Left lung (tissue), 10 donors: ENCODE results near the gene RYR3. TPM values are rescaled to one million over a fixed set of nuclear protein-coding genes. Genes with fewer than 3 reads are reported as not detected.

Experiments
- ATAC-seq: fragments of 200-7000 bp; cut with Tn5 transposase; one replicate; pipeline ENCODE4 v1.9.1; 2020; ENCODE audit warnings: moderate library complexity
- DNase-seq, 4 donors: peaks; one replicate each; pipeline ENCODE4 v3.0.0-alpha.2; 2013 to 2020
- H3K27ac ChIP-seq, 2 donors: fragments of 200-600 bp; sonication (generic) in 1 of 2; one replicate each; pipeline versions ENCODE4 v1.5.0 to v1.8.0; 2020 to 2021
- H3K27me3 ChIP-seq, 2 donors: fragments of 200-600 bp; sonication (generic) in 1 of 2; one replicate each; pipeline versions ENCODE4 v1.5.0 to v1.8.0; 2020 to 2021
- H3K36me3 ChIP-seq, 2 donors: fragments of 200-600 bp; sonication (generic) in 1 of 2; one replicate each; pipeline versions ENCODE4 v1.5.0 to v1.8.0; 2020 to 2021
- H3K4me1 ChIP-seq, 2 donors: fragments of 200-600 bp; one replicate each; pipeline ENCODE4 v1.8.0; 2021
- H3K4me3 ChIP-seq, 2 donors: fragments of 200-600 bp; sonication (generic) in 1 of 2; one replicate each; pipeline versions ENCODE4 v1.5.0 to v1.8.0; 2020 to 2021; ENCODE audit warnings: mild to moderate bottlenecking in 1 of 2
- H3K9me3 ChIP-seq, 2 donors: fragments of 200-600 bp; sonication (generic) in 1 of 2; one replicate each; pipeline versions ENCODE4 v1.5.0 to v1.8.0; 2020 to 2021
- intact Hi-C, 2 donors: fragments of 100-400 bp; cut with DNase I; formaldehyde crosslinking; loops; one replicate each; pipeline versions ENCODE4 v1.11.2 to v1.14.2; 2022
- polyA plus RNA-seq, 6 donors: library from polyadenylated mRNA; unstranded; fragments of 120-200 nt; gene quantifications; one replicate each; pipeline ENCODE4 v1.2.1, GENCODE V29; 2013; ENCODE audit not compliant: insufficient read length in 6 of 6
- total RNA-seq, 2 donors: library from RNA; stranded (reverse); fragmentation: NEBNext Ultra II Directional; extraction: Animal tissue kit (Norgen Biotek cat#: 25700); gene quantifications; one replicate each; pipeline ENCODE4 v1.2.1, GENCODE V29; 2021
- TF ChIP-seq, protein P1 (sequence below), 2 donors: fragments of 200-600 bp; sonication (generic) in 1 of 2; IDR thresholded peaks; one replicate each; pipeline versions ENCODE4 v1.5.0 to v1.8.0; 2021; ENCODE audit warnings: antibody characterized with exemption in 2 of 2
- donor health status: DM: no; HTN: yes; CAD: no.
- donor health status: DM: no; HTN: no; CAD: no.

Gene RYR3
- total and polyA plus RNA-seq, 8 donors, result 0.24 to 12.6 (median 8.6) TPM

DNA sequence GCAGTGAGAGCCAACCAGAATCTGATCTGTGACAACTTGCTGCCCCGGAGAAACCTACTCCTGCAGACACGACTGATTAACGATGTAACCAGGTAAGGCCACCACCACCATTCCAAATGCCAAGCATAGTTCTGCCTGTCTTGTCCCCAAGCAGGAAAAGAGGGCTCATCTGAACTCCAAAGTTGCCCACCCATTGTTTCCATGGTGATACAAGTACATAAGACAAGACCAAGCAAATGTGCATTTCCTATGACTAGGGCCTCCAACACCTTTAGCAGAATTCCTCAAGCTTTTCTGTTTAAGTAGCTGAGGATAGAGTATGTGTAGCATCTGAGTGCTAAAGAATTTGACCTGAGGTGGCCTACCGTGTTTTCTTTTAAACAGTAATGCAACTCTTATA is 290.7 kb downstream of the RYR3 start:
- Histone ChIP-seq H3K27ac (no peak overlapping the region), H3K27me3 (no peaks in the 10 kb centered on the region), H3K4me3 (no peak overlapping the region), H3K36me3 (no peaks in the 10 kb centered on the region), H3K9me3 (no peaks in the 10 kb centered on the region), H3K4me1 (no peaks in the 10 kb centered on the region)
- DNase-seq (no peak), ATAC-seq (no peak)
- intact Hi-C loops, result no loop called here
- TF ChIP-seq, protein P1, sequence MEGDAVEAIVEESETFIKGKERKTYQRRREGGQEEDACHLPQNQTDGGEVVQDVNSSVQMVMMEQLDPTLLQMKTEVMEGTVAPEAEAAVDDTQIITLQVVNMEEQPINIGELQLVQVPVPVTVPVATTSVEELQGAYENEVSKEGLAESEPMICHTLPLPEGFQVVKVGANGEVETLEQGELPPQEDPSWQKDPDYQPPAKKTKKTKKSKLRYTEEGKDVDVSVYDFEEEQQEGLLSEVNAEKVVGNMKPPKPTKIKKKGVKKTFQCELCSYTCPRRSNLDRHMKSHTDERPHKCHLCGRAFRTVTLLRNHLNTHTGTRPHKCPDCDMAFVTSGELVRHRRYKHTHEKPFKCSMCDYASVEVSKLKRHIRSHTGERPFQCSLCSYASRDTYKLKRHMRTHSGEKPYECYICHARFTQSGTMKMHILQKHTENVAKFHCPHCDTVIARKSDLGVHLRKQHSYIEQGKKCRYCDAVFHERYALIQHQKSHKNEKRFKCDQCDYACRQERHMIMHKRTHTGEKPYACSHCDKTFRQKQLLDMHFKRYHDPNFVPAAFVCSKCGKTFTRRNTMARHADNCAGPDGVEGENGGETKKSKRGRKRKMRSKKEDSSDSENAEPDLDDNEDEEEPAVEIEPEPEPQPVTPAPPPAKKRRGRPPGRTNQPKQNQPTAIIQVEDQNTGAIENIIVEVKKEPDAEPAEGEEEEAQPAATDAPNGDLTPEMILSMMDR (IDR thresholded peaks at IDR 0.05), result no peak

DNA sequence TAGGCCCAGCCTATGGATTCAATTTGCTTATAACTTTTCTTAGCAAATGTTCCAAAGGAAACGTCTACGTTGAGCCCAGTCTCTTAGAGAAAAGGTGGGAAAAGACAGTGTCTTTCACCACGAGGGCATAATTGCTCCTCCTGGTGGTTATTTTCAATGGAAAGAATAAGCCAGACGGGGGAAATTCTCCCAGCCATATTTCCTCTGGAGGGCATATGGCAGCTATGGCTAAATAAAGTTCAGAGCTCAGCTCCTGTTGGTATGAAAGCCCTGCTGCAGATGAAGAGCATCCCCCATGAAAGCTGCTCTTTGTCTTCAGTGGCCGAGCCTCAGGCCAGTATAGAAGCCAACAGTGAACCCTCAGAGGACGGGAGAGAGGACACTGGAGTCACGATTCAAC is 297.9 kb downstream of the RYR3 start:
- TF ChIP-seq, protein P1 (IDR thresholded peaks at IDR 0.05), result no peak
- Histone ChIP-seq H3K4me3 (no peak overlapping the region), H3K36me3 (no peaks in the 10 kb centered on the region), H3K27ac (no peak overlapping the region), H3K9me3 (no peaks in the 10 kb centered on the region), H3K4me1 (no peaks in the 10 kb centered on the region), H3K27me3 (no peaks in the 10 kb centered on the region)
- intact Hi-C loops, result no loop called here
- DNase-seq, result no peak
- ATAC-seq, result no peak

GRCh38 chr15:33612721-33613304 is 302.0 kb downstream of the RYR3 start:
- Histone ChIP-seq H3K27me3 (no peaks in the 10 kb centered on the region), H3K4me3 (no peak overlapping the region), H3K4me1 (no peaks in the 10 kb centered on the region), H3K9me3 (no peaks in the 10 kb centered on the region), H3K36me3 (no peaks in the 10 kb centered on the region), H3K27ac (no peak overlapping the region)
- TF ChIP-seq, protein P1 (IDR thresholded peaks at IDR 0.05), result no peak
- ATAC-seq (no peak), DNase-seq (no peak)
- intact Hi-C loops, result no loop called here

- Histone ChIP-seq H3K4me3 (no peak overlapping the region), H3K36me3 (no peaks in the 10 kb centered on the region), H3K27me3 (no peaks in the 10 kb centered on the region), H3K9me3 (no peaks in the 10 kb centered on the region), H3K27ac (no peak overlapping the region), H3K4me1 (no peaks in the 10 kb centered on the region)
- DNase-seq (no peak), ATAC-seq (no peak)
- TF ChIP-seq, protein P1 (IDR thresholded peaks at IDR 0.05), result no peak
- intact Hi-C loops, result no loop called here
Measured at GRCh38 chr15:33616475-33616874, 305.7 kb downstream of the RYR3 start.

DNA sequence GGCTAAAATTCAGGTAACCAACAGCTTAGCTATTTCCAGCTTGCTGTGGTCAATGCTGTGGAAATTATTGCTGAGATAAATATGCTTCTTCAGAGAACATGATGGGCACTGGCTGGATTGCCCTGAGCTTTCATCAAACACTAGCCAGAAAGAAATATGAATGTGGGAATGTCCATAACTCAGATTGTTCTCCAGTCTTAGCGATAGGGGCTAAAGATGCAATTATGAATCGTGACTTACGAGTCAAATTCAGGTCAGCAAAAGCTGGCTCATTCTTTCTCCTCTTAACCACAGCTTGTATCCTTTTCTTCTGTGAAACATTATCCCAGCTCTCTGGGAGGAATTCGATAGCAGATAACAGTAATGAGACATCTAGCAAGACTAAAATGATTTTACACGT is 307.6 kb downstream of the RYR3 start:
- Histone ChIP-seq H3K4me1 (no peaks in the 10 kb centered on the region), H3K27me3 (no peaks in the 10 kb centered on the region), H3K36me3 (no peaks in the 10 kb centered on the region), H3K4me3 (no peak overlapping the region), H3K27ac (no peak overlapping the region), H3K9me3 (no peaks in the 10 kb centered on the region)
- ATAC-seq (no peak), DNase-seq (no peak)
- TF ChIP-seq, protein P1 (IDR thresholded peaks at IDR 0.05), result no peak
- intact Hi-C loops, result no loop called here
